GM19328 (cell line): ENCODE data around the gene IRF9.

Source experiments
- ATAC-seq: cut with Tn5 transposase; IDR thresholded peaks from one replicate; pipeline ENCODE4 v1.9.1; 2021; ENCODE audit warnings: mild to moderate bottlenecking, moderate library complexity; ENCODE audit not compliant: unreplicated experiment

Gene IRF9

GRCh38 chr14:24160850-24161804 lies at the start of gene IRF9:
Gene IRF9, plus strand, starts transcription at chr14:24161265. Its CDS starts 880 bp downstream, at chr14:24162145.
- peak; percentile 70 for ATAC-seq

- no peak for ATAC-seq
Observed at GRCh38 chr14:24113379-24113800, 47.7 kb upstream of the IRF9 start.

GRCh38 chr14:24113801-24114531 lies 47.1 kb upstream of the IRF9 start:
- ATAC-seq, result peak; percentile 21

- ATAC-seq, result peak; percentile 86
Observed at GRCh38 chr14:24114532-24115421, 46.3 kb upstream of the IRF9 start, which contains the start of the genes DCAF11 and NRL. Gene DCAF11, plus strand, starts transcription at chr14:24114777. Its CDS starts 818 bp downstream, at chr14:24115595. Gene NRL, minus strand, starts transcription at chr14:24114949. Its CDS starts 32,101 bp downstream, at chr14:24082848.

- no peak for ATAC-seq
Observed at GRCh38 chr14:24115422-24116127, 45.5 kb upstream of the IRF9 start.

- ATAC-seq, result no peak
Observed at GRCh38 chr14:24116128-24116814, 44.8 kb upstream of the IRF9 start.

GRCh38 chr14:24117179-24117578 lies 43.9 kb upstream of the IRF9 start:
- no peak for ATAC-seq

GRCh38 chr14:24119691-24120090 lies 41.4 kb upstream of the IRF9 start:
- ATAC-seq, result no peak

- ATAC-seq, result no peak
Observed at GRCh38 chr14:24121210-24121609, 39.9 kb upstream of the IRF9 start.

GRCh38 chr14:24122416-24122815 lies 38.6 kb upstream of the IRF9 start:
- no peak for ATAC-seq

GRCh38 chr14:24122898-24123297 lies 38.2 kb upstream of the IRF9 start:
- ATAC-seq, result no peak

GRCh38 chr14:24123424-24124417 lies 37.3 kb upstream of the IRF9 start:
- ATAC-seq, result no peak

GRCh38 chr14:24126939-24127338 lies 34.1 kb upstream of the IRF9 start:
- no peak for ATAC-seq

- ATAC-seq, result no peak
Observed at GRCh38 chr14:24127673-24128072, 33.4 kb upstream of the IRF9 start.

- no peak for ATAC-seq
Observed at GRCh38 chr14:24129410-24129998, 31.6 kb upstream of the IRF9 start.

GRCh38 chr14:24130380-24130716 lies 30.7 kb upstream of the IRF9 start, which contains the start of gene FITM1:
Gene FITM1, plus strand, starts transcription at chr14:24130659. Its CDS starts 905 bp downstream, at chr14:24131564.
- no peak for ATAC-seq

- ATAC-seq, result no peak
Observed at GRCh38 chr14:24130717-24131548, 30.1 kb upstream of the IRF9 start.
